ENCODE measurements around the gene FANCC.

The FANCC gene, protein sequence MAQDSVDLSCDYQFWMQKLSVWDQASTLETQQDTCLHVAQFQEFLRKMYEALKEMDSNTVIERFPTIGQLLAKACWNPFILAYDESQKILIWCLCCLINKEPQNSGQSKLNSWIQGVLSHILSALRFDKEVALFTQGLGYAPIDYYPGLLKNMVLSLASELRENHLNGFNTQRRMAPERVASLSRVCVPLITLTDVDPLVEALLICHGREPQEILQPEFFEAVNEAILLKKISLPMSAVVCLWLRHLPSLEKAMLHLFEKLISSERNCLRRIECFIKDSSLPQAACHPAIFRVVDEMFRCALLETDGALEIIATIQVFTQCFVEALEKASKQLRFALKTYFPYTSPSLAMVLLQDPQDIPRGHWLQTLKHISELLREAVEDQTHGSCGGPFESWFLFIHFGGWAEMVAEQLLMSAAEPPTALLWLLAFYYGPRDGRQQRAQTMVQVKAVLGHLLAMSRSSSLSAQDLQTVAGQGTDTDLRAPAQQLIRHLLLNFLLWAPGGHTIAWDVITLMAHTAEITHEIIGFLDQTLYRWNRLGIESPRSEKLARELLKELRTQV

GRCh38 chr9:95317119-95317892 lies at the start of gene FANCC:
TSS of gene FANCC (minus strand) at chr9:95317709. CDS start at chr9:95249291, 68,418 bp downstream.
- Mint-ChIP-seq H3K4me3 (peak within 1 kb of the TSS; percentile 91), H3K36me3 (ENCODE audit: low read depth) (peaks cover 2% of the 10 kb centered on the region), H3K9me3 (no peaks in the 10 kb centered on the region), H3K27me3 (ENCODE audit: low read depth) (peaks cover 13% of the 10 kb centered on the region), H3K27ac (peak within 1 kb of the TSS; percentile 93), H3K4me1 (ENCODE audit: low read depth) (peaks cover 29% of the 10 kb centered on the region)
- DNase-seq (ENCODE audit: low spot score): peak; percentile 86

- Mint-ChIP-seq H3K27me3 (ENCODE audit: low read depth) (peaks cover 54% of the 10 kb centered on the region), H3K4me1 (ENCODE audit: low read depth) (no peaks in the 10 kb centered on the region), H3K27ac (no peak overlapping the region), H3K36me3 (ENCODE audit: low read depth) (no peaks in the 10 kb centered on the region), H3K9me3 (no peaks in the 10 kb centered on the region), H3K4me3 (no peak overlapping the region)
- no peak for DNase-seq (ENCODE audit: low spot score)
These were observed 49.3 kb upstream of the FANCC start for GRCh38 chr9:95366731-95367325.

DNA sequence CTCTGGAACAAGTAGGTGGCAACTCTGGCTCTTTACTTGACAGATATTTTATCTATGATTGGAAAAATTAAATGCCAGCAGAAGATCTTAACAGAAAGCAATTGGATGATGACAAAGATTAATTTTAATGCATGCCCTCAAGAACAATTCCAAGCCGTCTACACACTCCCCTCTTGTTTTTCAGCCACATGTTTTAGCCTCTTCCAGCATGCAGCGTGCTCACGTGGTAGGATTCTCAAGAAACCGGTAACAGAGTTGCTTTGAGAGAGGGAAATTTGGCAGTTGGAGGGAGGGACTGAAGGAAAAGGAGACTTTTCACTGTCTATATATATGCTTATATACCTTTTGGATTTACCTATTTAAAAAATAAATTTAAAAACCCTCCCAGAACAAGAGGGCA lies 48.3 kb upstream of the FANCC start:
- H3K9me3 Mint-ChIP-seq: no peaks in the 10 kb centered on the region
- DNase-seq (ENCODE audit: low spot score): no peak
- H3K4me3 Mint-ChIP-seq: no peak overlapping the region
- H3K27ac Mint-ChIP-seq: no peak overlapping the region
- H3K27me3 Mint-ChIP-seq (ENCODE audit: low read depth): peaks cover 55% of the 10 kb centered on the region
- no peaks in the 10 kb centered on the region for H3K4me1 Mint-ChIP-seq (ENCODE audit: low read depth)
- no peaks in the 10 kb centered on the region for H3K36me3 Mint-ChIP-seq (ENCODE audit: low read depth)

- H3K9me3 Mint-ChIP-seq: no peaks in the 10 kb centered on the region
- H3K27ac Mint-ChIP-seq: no peak overlapping the region
- H3K36me3 Mint-ChIP-seq (ENCODE audit: low read depth): no peaks in the 10 kb centered on the region
- no peak overlapping the region for H3K4me3 Mint-ChIP-seq
- peaks cover 44% of the 10 kb centered on the region for H3K27me3 Mint-ChIP-seq (ENCODE audit: low read depth)
- H3K4me1 Mint-ChIP-seq (ENCODE audit: low read depth): no peaks in the 10 kb centered on the region
- DNase-seq (ENCODE audit: low spot score): no peak
These were observed 45.7 kb upstream of the FANCC start for GRCh38 chr9:95363051-95363841.

- H3K4me3 Mint-ChIP-seq: no peak overlapping the region
- no peaks in the 10 kb centered on the region for H3K4me1 Mint-ChIP-seq (ENCODE audit: low read depth)
- DNase-seq (ENCODE audit: low spot score): no peak
- H3K36me3 Mint-ChIP-seq (ENCODE audit: low read depth): no peaks in the 10 kb centered on the region
- H3K27me3 Mint-ChIP-seq (ENCODE audit: low read depth): peaks cover 47% of the 10 kb centered on the region
- H3K9me3 Mint-ChIP-seq: no peaks in the 10 kb centered on the region
- no peak overlapping the region for H3K27ac Mint-ChIP-seq
These were observed 43.4 kb upstream of the FANCC start for GRCh38 chr9:95360866-95361265.

GRCh38 chr9:95357316-95357715 lies 39.8 kb upstream of the FANCC start:
- DNase-seq (ENCODE audit: low spot score): no peak
- Mint-ChIP-seq H3K4me3 (no peak overlapping the region), H3K27ac (no peak overlapping the region), H3K27me3 (ENCODE audit: low read depth) (peaks cover 41% of the 10 kb centered on the region), H3K4me1 (ENCODE audit: low read depth) (no peaks in the 10 kb centered on the region), H3K9me3 (no peaks in the 10 kb centered on the region), H3K36me3 (ENCODE audit: low read depth) (no peaks in the 10 kb centered on the region)

GRCh38 chr9:95355500-95355899 lies 38.0 kb upstream of the FANCC start:
- Mint-ChIP-seq H3K27me3 (ENCODE audit: low read depth) (peaks cover 46% of the 10 kb centered on the region), H3K4me1 (ENCODE audit: low read depth) (no peaks in the 10 kb centered on the region), H3K36me3 (ENCODE audit: low read depth) (no peaks in the 10 kb centered on the region), H3K27ac (no peak overlapping the region), H3K9me3 (no peaks in the 10 kb centered on the region), H3K4me3 (no peak overlapping the region)
- no peak for DNase-seq (ENCODE audit: low spot score)

DNA sequence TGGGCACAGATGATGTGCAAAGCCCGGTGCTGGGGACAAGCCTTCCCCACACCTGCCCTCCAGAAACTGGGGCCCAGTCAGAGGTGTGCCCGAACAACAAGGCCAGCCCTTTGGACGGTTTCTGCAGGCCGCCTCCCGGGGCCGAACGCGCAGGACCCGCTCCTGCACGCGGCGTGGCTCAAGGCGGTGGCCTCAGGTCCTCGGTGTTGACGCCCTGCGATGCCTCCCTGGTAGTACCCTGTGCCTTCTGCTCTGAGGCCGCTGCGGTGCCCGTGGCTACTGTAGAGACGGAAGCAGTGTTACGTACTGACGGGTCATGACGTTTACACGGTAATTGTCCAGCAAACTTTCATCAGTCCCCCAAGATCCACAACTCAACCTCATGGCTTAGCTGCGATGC lies 33.5 kb upstream of the FANCC start:
- H3K36me3 Mint-ChIP-seq (ENCODE audit: low read depth): no peaks in the 10 kb centered on the region
- DNase-seq (ENCODE audit: low spot score): no peak
- no peaks in the 10 kb centered on the region for H3K9me3 Mint-ChIP-seq
- H3K27me3 Mint-ChIP-seq (ENCODE audit: low read depth): peaks cover 62% of the 10 kb centered on the region
- no peaks in the 10 kb centered on the region for H3K4me1 Mint-ChIP-seq (ENCODE audit: low read depth)
- no peak overlapping the region for H3K4me3 Mint-ChIP-seq
- no peak overlapping the region for H3K27ac Mint-ChIP-seq

DNA sequence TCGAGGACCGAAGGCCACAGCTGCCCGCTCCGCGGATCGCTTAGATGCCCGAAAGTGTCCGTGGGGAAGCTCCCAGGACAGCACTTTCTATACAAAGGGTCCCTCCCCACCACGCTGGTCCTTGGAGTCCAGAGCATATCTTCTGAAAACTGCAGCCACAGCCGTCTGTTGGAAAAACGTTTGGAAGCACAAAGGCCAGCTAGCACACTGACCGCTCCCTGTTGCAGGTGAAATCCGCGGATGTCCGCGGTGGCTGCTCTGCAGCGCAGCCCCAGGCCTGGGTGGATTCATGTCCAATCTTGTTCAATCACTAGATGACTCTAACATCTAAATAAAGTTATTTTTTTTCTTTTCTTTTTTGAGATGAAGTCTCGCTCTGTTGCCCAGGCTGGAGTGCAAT lies 32.8 kb upstream of the FANCC start:
- H3K27me3 Mint-ChIP-seq (ENCODE audit: low read depth): peaks cover 55% of the 10 kb centered on the region

DNA sequence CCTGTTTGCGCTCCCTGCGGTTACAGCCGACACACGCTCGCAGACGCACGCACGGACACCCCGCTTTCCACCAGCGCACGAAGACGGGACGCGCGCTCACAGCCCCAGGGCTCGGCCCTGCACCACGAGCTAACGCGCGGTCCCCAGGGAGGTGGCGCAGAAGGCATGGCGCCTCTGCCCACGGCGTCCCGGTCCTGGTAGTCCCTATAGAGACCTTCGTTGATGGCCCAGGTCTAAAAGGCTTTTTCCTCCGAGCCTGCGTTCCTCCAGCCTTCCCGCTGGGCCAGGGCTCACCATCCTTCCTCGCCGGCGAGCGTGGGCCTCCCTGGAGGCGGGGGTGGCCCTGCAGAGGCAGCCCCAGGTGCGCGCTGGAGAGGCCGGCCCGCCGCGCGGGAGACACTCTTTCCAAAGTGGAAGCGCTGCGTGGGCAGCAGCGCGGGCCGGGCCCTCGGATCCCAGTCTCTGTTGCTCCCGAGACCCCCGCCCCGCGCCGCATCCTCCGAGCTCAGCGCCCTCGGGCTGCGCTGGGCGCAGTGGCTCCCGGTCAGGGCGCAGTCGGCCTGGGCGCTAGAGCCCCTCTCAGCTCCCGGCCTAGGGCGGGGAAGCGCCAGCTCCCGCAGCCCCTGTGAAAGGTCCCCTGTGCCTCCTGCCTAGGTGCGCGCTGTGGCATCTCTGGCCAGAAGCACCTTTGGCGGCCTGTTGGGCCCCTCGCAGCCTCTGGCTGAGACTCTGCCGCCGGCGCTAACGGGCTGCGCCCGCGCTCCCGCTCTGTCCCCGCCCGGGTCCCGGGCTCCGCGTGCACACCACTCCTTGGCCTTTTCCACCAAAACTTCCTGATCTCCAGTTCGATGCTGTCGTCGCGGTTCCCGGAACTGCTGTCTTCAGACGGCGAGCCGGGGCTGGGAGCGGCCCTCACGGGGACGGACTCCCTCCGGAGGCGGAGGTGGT lies 31.9 kb upstream of the FANCC start:
- peak overlapping the region; percentile 65 for H3K4me3 Mint-ChIP-seq
- H3K9me3 Mint-ChIP-seq: no peaks in the 10 kb centered on the region
- H3K36me3 Mint-ChIP-seq (ENCODE audit: low read depth): no peaks in the 10 kb centered on the region
- no peak overlapping the region for H3K27ac Mint-ChIP-seq
- peaks cover 47% of the 10 kb centered on the region for H3K27me3 Mint-ChIP-seq (ENCODE audit: low read depth)
- H3K4me1 Mint-ChIP-seq (ENCODE audit: low read depth): no peaks in the 10 kb centered on the region
- DNase-seq (ENCODE audit: low spot score): no peak

More for the DNA sequence above, 32.8 kb upstream of the FANCC start:
- Mint-ChIP-seq H3K4me3 (no peak overlapping the region), H3K27ac (no peak overlapping the region), H3K9me3 (no peaks in the 10 kb centered on the region), H3K36me3 (ENCODE audit: low read depth) (no peaks in the 10 kb centered on the region), H3K4me1 (ENCODE audit: low read depth) (no peaks in the 10 kb centered on the region)
- no peak for DNase-seq (ENCODE audit: low spot score)

DNA sequence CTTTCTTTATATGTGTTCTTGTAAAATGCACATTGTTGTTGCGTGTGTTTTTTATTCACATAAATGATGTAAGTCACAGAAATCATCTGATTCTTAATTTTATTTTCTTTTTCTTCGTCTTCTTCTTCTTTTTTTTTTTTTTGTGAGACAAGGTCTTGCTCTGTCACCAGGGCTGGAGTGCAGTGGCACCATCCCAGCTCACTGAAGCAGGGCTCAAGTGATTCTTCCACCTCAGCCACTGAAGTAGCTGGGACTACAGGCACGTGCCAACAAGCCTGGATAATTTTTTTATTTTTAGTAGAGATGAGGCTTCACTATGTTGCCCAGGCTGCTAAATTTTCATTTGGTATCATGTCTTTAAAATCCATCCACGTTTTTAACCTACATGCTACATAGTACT lies 28.5 kb upstream of the FANCC start:
- peaks cover 16% of the 10 kb centered on the region for H3K4me1 Mint-ChIP-seq (ENCODE audit: low read depth)
- no peaks in the 10 kb centered on the region for H3K9me3 Mint-ChIP-seq
- H3K27me3 Mint-ChIP-seq (ENCODE audit: low read depth): peaks cover 52% of the 10 kb centered on the region
- no peaks in the 10 kb centered on the region for H3K36me3 Mint-ChIP-seq (ENCODE audit: low read depth)
- H3K4me3 Mint-ChIP-seq: no peak overlapping the region
- DNase-seq (ENCODE audit: low spot score): no peak
- H3K27ac Mint-ChIP-seq: no peak overlapping the region

DNA sequence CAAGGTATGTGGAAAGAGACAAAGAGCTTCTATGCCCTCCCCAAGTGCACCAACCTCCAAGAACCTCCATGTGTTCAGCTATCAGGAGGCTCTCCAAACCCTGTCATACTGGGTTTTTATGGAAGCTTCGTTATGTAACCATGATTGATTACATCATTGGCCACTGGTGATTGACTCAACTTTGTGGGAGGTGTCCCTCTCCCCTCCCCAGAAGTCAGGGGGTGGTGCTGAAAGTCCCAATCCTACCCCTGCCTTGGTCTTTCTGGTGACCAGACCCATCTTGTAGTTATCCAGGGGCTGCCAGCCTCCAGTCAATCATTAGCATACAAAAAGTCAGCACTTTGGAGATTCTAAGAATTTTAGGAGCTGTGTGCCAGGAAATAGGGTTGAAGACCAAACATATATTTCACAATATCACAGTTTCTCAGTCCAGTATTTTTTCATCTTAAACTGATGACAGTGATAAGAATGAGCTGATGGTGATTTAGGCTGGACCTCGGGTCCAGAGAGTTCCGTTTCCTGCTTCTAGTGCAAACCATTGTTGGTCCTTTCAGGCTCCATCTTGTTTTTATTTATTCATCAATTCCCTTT lies 27.3 kb upstream of the FANCC start:
- Mint-ChIP-seq H3K9me3 (no peaks in the 10 kb centered on the region), H3K27me3 (ENCODE audit: low read depth) (peaks cover 42% of the 10 kb centered on the region), H3K27ac (no peak overlapping the region), H3K4me3 (no peak overlapping the region), H3K4me1 (ENCODE audit: low read depth) (peaks cover 16% of the 10 kb centered on the region), H3K36me3 (ENCODE audit: low read depth) (no peaks in the 10 kb centered on the region)
- no peak for DNase-seq (ENCODE audit: low spot score)

Data from T-helper 2 cell treated with Interferon-gamma antibody and Interleukin-4, amounts not matched to agents 5 μg/mL and 100 μg/mL, for 36 hours (primary cell).